HG02884 (cell line): ENCODE measurements around the gene RLF.
"Not testable (repeated sequence)": the region's sequence is repeated elsewhere in the genome, so short reads cannot be mapped to it uniquely, and the experiment has no call there.

Experiments used
- ATAC-seq: cut with Tn5 transposase; IDR thresholded peaks from one replicate; pipeline ENCODE4 v1.9.1; 2021; ENCODE audit warnings: mild to moderate bottlenecking, moderate library complexity; ENCODE audit not compliant: unreplicated experiment

The RLF gene

DNA sequence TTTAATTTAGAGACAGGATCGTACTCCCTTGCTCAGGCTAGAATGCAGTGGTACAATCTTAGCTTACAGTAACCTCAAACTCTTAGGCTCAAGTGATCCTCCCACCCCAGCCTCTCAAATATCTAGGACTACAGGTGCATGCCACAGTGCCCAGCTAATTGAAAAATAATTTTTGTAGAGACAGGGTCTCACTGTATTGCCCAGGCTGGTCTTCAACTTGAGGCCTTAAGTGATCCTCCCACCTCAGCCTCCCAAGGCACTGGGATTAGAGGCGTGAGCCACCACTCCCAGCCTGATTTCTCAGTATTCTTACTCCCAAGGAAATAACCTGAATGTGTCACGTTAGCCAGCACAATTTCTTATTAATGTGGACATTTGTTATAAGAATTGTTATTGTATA, 9.8 kb downstream of the RLF start:
- ATAC-seq: no peak

DNA sequence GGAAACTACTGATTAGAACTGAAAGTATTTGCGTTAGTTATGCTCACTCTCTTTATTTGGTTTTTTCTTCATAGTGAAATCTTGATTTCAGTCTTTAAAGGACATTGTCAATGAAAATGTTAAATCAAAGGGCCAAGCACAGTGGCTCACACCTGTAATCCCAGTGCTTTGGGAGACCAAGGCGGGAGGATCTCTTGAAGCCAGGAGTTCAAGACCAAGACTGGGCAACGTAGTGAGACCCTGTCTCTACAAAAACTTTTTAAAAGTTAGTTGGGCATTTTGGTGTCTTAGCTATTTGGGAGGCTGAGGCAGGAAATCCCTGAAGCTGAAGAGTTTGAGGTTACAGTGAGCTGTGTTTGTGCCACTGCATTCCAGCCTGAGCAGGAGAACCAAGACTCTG, 13.6 kb downstream of the RLF start:
- ATAC-seq: no peak

DNA sequence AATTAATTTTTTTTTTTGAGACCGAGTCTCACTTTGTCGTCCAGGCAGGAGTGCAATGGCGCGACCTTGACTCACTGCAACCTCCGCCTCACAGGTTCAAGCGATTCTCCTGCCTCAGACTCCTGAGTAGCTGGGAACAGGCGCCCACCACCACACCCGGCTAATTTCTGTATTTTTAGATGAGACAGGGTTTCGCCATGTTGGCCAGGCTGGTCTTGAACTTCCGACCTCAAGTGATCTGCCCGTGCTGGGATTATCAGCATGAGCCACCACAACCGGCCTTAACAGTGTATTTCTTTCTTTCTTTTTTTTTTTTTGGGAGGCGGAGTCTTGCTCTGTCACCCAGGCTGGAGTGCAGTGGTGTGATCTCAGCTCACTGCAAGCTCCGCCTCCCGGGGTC, 15.8 kb downstream of the RLF start:
- ATAC-seq: not testable (repeated sequence)

DNA sequence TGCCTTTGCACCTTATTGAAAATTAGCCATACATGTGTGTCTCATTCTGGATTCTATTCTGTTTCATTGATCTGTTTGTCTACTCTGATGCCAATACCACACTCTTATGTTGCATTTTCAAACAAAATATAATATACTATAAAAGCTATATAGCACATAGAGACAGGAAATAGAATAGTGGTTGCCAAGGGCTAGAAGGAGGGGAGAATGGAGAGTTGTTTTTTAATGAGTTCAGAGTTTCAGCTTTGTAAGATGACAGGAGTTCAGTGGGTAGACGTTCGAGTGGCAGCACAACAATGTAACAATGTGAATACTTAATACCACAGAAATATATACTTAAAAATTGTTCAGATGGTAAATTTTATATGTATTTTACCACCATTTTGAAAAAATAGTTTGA, 17.0 kb downstream of the RLF start:
- no peak for ATAC-seq

DNA sequence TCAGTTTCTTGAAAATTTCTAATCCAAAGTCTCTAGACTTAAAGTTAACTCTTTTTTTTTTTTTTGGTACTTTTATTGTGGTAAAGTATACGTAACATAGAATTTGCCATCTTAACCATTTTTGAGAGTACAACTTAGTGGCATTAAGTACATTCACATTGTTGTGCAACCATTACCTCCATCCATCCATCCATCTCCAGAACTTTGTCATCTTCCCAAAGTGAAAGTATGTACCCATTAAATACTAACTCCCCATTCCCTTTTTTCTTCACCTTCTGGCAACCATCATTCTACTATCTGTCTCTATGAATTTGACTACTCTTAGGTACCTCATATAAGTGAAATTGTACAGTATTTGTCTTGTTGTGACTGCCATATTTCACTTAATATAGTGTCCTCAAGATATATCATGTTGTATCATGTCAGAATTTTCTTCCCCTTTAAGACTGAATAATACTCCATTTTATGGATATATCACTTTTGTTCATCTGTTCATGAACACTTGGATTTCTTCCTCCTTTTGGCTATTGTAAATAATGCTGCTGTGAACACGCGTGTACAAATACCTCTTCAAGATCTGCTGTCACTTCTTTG, 18.4 kb downstream of the RLF start:
- ATAC-seq: no peak

- no peak for ATAC-seq
These were observed 22.0 kb downstream of the RLF start for GRCh38 chr1:40183055-40183710.

DNA sequence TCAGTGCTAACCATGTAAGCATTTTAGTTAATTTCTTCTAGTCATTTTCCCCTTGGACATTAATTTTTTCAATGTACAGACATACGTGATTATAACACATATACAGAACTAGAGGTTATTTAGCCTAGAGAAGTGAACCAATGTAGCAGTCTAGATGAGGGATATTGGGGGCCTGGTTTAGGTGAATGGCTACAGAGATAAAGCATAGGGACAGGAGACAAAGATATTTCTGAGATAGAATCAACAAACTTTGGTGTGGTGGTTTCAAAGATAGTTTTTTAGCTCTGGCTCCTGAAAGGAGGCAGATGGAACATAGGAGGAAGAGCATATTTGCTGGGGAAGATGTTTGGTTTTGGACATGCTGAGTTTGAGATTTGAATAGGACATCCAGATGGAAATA, 23.0 kb downstream of the RLF start:
- no peak for ATAC-seq

GRCh38 chr1:40185951-40186864, 25.0 kb downstream of the RLF start:
- no peak for ATAC-seq

- ATAC-seq: no peak
These were observed 26.2 kb downstream of the RLF start for GRCh38 chr1:40187399-40187798.

DNA sequence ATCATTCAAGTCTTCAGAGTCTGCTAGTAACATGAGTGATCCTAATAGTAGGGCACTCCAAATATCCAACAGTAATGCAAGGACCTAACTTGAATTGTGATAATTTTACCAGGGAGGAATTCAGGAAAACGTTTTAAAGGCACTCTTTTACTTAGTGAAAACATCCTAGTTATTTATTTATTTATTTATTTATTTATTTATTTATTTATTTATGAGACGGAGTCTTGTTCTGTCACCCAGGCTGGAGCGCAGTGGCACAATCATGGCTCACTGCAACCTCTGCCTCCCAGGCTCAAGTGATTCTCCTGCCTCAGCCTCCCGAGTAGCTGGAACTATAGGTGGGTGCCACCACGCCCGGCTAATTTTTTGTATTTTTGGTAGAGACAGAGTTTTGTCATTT, 33.5 kb downstream of the RLF start:
- not testable (repeated sequence) for ATAC-seq

- no peak for ATAC-seq
These were observed 36.5 kb downstream of the RLF start for GRCh38 chr1:40197656-40198055.

- no peak for ATAC-seq
These were observed 37.9 kb downstream of the RLF start for GRCh38 chr1:40199126-40199525.

DNA sequence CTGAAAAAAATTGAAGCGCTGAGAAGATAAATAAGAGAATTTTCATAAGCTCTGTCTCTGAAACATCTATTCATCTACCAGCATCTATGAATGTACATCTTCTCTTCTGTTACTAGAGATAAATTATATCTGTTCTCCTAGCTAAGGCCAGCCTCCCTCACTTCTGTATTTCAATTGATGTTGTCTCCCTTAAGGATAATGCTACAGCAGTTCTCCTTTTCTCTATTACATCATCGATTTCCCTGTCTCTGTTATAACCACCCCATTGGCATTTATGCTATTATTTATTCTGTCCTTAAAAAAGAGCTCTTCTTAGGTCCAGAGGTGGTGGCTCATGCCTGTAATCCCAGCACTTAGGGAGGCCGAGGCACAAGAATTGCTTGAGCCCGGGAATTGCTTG, 43.7 kb downstream of the RLF start:
- no peak for ATAC-seq

DNA sequence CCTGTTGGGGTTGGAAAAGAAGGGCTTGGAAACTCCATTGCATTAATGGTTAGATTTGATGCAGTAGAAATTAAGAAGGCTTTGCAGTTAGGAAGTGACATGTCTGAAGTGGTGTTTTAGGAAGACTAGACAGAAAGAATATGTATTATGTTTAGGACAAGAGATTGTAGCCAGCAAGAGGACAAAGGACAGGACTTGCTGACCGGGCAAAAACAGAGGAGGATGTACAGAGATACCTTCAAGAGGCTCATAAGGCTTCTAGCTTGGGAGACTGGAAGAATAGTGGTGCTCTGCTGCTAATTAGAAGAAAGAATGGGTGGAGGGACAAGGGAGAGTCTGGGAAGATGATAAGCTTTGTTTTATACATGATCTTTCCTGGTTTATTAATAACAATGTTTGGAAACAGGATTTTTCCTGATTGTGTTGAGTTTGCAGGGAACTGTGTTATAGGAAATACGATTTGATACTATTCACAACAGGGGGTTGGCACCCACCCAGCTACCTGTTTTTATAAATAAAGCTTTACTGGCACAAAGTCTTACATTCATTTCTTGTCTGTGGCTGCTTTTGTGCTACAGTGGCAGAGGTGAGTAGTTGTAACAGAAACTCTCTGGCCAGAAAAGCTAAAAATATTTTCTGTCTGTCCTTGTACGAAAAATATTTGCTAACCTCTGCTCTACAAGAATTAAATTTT, 49.5 kb downstream of the RLF start:
- no peak for ATAC-seq

GRCh38 chr1:40218333-40218732, 57.1 kb downstream of the RLF start:
- no peak for ATAC-seq

DNA sequence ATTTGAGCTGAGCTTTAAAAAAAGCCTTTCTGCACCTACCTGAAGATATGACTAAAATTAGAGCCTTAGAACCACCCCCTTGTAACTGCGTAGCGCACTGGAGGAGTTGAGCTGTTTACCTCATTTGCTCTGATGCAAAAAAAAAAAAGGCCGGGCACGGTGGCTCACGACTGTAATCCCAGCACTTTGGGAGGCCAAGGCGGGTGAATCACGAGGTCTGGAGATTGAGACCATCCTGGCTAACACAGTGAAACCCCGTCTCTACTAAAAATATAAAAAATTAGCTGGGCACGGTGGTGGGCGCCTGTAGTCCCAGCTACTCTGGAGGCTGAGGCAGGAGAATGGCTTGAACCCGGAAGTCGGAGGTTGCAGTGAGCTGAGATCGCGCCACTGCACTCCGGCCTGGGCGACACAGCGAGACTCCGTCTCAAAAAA, 60.3 kb downstream of the RLF start:
- not testable (repeated sequence) for ATAC-seq

GRCh38 chr1:40221977-40222772, 61.0 kb downstream of the RLF start:
- ATAC-seq: no peak

GRCh38 chr1:40224040-40224439, 62.9 kb downstream of the RLF start:
- ATAC-seq: no peak

DNA sequence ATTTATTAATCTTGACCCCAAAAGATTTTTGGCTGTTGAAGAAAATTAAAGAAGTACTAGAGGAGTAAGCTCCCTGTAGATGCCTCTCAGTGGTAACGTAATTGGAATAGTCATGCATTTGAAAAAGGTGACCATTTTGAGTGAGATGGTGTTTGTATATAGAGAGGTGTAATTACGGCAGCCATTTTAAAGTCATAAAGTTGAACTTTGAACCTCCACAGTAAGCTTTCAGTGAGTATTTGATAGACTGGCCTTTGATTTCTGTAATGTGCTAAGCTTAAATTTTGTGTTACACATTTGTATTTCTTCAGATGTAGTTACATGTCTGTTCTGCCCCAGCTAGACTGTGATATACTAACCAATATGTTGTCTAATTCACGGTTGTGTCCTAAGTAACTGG, 65.0 kb downstream of the RLF start:
- no peak for ATAC-seq

GRCh38 chr1:40232444-40232843, 71.3 kb downstream of the RLF start:
- peak; percentile 94 for ATAC-seq

- ATAC-seq: no peak
These were observed 78.4 kb downstream of the RLF start for GRCh38 chr1:40239626-40240025.
